ENCODE results near the gene IRAK1. TPM values are rescaled to one million over a fixed set of nuclear protein-coding genes. Genes with fewer than 3 reads are reported as not detected.

IRAK1 gene
- total RNA-seq, 1 experiment from 2014 or later, result 91.9 TPM

GRCh38 chrX:154017766-154018517 lies 1.8 kb downstream of the IRAK1 start:
- Histone ChIP-seq H3K36me3 (no peaks in the 10 kb centered on the region), H3K27me3 (no peaks in the 10 kb centered on the region)

GRCh38 chrX:154016366-154017076 lies 3.2 kb downstream of the IRAK1 start:
- H3K4me1 ChIP-seq, result peaks cover 3% of the 10 kb centered on the region; the same call in 1 of the 2 replicates
- no peak overlapping the region for H3K4me3 ChIP-seq
- DNase-seq, result no peak
- H3K36me3 ChIP-seq, result no peaks in the 10 kb centered on the region
- no peak overlapping the region for H3K27ac ChIP-seq
- no peaks in the 10 kb centered on the region for H3K9me3 ChIP-seq (replicated peaks)
- no peaks in the 10 kb centered on the region for H3K27me3 ChIP-seq

More at GRCh38 chrX:154017766-154018517, 1.8 kb downstream of the IRAK1 start:
- Histone ChIP-seq H3K9me3 (replicated peaks) (no peaks in the 10 kb centered on the region), H3K4me1 (peaks cover 3% of the 10 kb centered on the region; the same call in 1 of the 2 replicates), H3K4me3 (no peak overlapping the region), H3K27ac (no peak overlapping the region)
- DNase-seq, result no peak

GRCh38 chrX:154015581-154016264 lies 4.0 kb downstream of the IRAK1 start:
- H3K4me3 ChIP-seq, result no peak overlapping the region
- no peaks in the 10 kb centered on the region for H3K9me3 ChIP-seq (replicated peaks)
- peaks cover 3% of the 10 kb centered on the region; the same call in 1 of the 2 replicates for H3K4me1 ChIP-seq
- H3K36me3 ChIP-seq, result no peaks in the 10 kb centered on the region
- no peak for DNase-seq
- no peak overlapping the region for H3K27ac ChIP-seq
- H3K27me3 ChIP-seq, result no peaks in the 10 kb centered on the region

GRCh38 chrX:154014429-154015380 lies 5.0 kb downstream of the IRAK1 start:
- Histone ChIP-seq H3K4me1 (no peaks in the 10 kb centered on the region), H3K4me3 (no peak overlapping the region), H3K27me3 (no peaks in the 10 kb centered on the region), H3K9me3 (replicated peaks) (no peaks in the 10 kb centered on the region), H3K36me3 (no peaks in the 10 kb centered on the region), H3K27ac (no peak overlapping the region)
- no peak for DNase-seq

- no peaks in the 10 kb centered on the region for H3K4me1 ChIP-seq
- H3K9me3 ChIP-seq (replicated peaks), result no peaks in the 10 kb centered on the region
- H3K27ac ChIP-seq, result no peak overlapping the region
- no peaks in the 10 kb centered on the region for H3K27me3 ChIP-seq
- peak; percentile 28 to 56 for DNase-seq
- H3K4me3 ChIP-seq, result no peak overlapping the region
- no peaks in the 10 kb centered on the region for H3K36me3 ChIP-seq
Measured at GRCh38 chrX:154013614-154014360, 5.9 kb downstream of the IRAK1 start.

- H3K4me1 ChIP-seq, result no peaks in the 10 kb centered on the region
- no peaks in the 10 kb centered on the region for H3K36me3 ChIP-seq
- DNase-seq, result no peak
- no peak overlapping the region for H3K4me3 ChIP-seq
- H3K27me3 ChIP-seq, result no peaks in the 10 kb centered on the region
- no peaks in the 10 kb centered on the region for H3K9me3 ChIP-seq (replicated peaks)
- no peak overlapping the region for H3K27ac ChIP-seq
Measured at GRCh38 chrX:154013001-154013421, 6.7 kb downstream of the IRAK1 start.

- Histone ChIP-seq H3K4me3 (no peak overlapping the region), H3K27me3 (no peaks in the 10 kb centered on the region), H3K36me3 (no peaks in the 10 kb centered on the region), H3K4me1 (no peaks in the 10 kb centered on the region), H3K9me3 (replicated peaks) (no peaks in the 10 kb centered on the region), H3K27ac (no peak overlapping the region)
- no peak for DNase-seq
Measured at GRCh38 chrX:154012336-154012991, 7.2 kb downstream of the IRAK1 start.

- no peaks in the 10 kb centered on the region for H3K4me1 ChIP-seq
- H3K9me3 ChIP-seq (replicated peaks), result no peaks in the 10 kb centered on the region
- DNase-seq, result no peak
- H3K36me3 ChIP-seq, result no peaks in the 10 kb centered on the region
- no peak overlapping the region for H3K4me3 ChIP-seq
- no peaks in the 10 kb centered on the region for H3K27me3 ChIP-seq
- no peak overlapping the region for H3K27ac ChIP-seq
Measured at GRCh38 chrX:154011376-154012335, 8.0 kb downstream of the IRAK1 start.

- Histone ChIP-seq H3K9me3 (replicated peaks) (no peaks in the 10 kb centered on the region), H3K27ac (no peak overlapping the region), H3K4me1 (no peaks in the 10 kb centered on the region), H3K4me3 (no peak overlapping the region), H3K36me3 (no peaks in the 10 kb centered on the region), H3K27me3 (no peaks in the 10 kb centered on the region)
- no peak for DNase-seq
Measured at GRCh38 chrX:154010330-154011087, 9.2 kb downstream of the IRAK1 start.

- no peak overlapping the region for H3K27ac ChIP-seq
- H3K27me3 ChIP-seq, result no peaks in the 10 kb centered on the region
- H3K4me3 ChIP-seq, result no peak overlapping the region
- no peaks in the 10 kb centered on the region for H3K9me3 ChIP-seq (replicated peaks)
- no peaks in the 10 kb centered on the region for H3K36me3 ChIP-seq
- H3K4me1 ChIP-seq, result no peaks in the 10 kb centered on the region
- no peak for DNase-seq
Measured at GRCh38 chrX:154008521-154008920, 11.2 kb downstream of the IRAK1 start.

GRCh38 chrX:154006947-154007346 lies 12.8 kb downstream of the IRAK1 start:
- H3K27ac ChIP-seq, result no peak overlapping the region
- no peak for DNase-seq
- H3K27me3 ChIP-seq, result no peaks in the 10 kb centered on the region
- no peaks in the 10 kb centered on the region; the same call in 1 of the 2 replicates for H3K4me1 ChIP-seq
- no peaks in the 10 kb centered on the region for H3K9me3 ChIP-seq (replicated peaks)
- H3K36me3 ChIP-seq, result no peaks in the 10 kb centered on the region
- H3K4me3 ChIP-seq, result no peak overlapping the region

GRCh38 chrX:154004315-154004714 lies 15.4 kb downstream of the IRAK1 start:
- no peaks in the 10 kb centered on the region for H3K27me3 ChIP-seq
- H3K27ac ChIP-seq, result no peak overlapping the region
- H3K36me3 ChIP-seq, result no peaks in the 10 kb centered on the region
- no peak overlapping the region for H3K4me3 ChIP-seq
- H3K4me1 ChIP-seq, result no peaks in the 10 kb centered on the region; the same call in 1 of the 2 replicates
- H3K9me3 ChIP-seq (replicated peaks), result no peaks in the 10 kb centered on the region
- DNase-seq, result no peak
